ENCODE data around the gene ZFAND3. TPM values are rescaled to one million over a fixed set of nuclear protein-coding genes. Genes with fewer than 3 reads are reported as not detected.

The ZFAND3 gene
- total RNA-seq, 1 donor from 2014 or later: 131 TPM

GRCh38 chr6:38114976-38115625 is 295.6 kb downstream of the ZFAND3 start:
- no peak overlapping the region for H3K4me3 ChIP-seq (ENCODE audit: insufficient read depth, low read depth, low read length)
- H3K4me2 ChIP-seq (ENCODE audit: low read length): no peak overlapping the region
- H3K36me3 ChIP-seq (ENCODE audit: insufficient read depth, low read length): peaks cover 4% of the 10 kb centered on the region
- H3K4me1 ChIP-seq (ENCODE audit: insufficient read depth, low read length): peaks cover 12% of the 10 kb centered on the region
- TF ChIP-seq CTCF (IDR thresholded peaks at IDR 0.05; ENCODE audit: insufficient read depth, low read depth, low read length): no peak
- TF ChIP-seq EZH2 (IDR thresholded peaks at IDR 0.05; ENCODE audit: insufficient read depth, low read length): no peak
- H2AFZ ChIP-seq (ENCODE audit: low read depth, low read length): no peak overlapping the region
- no peak overlapping the region for H3K27ac ChIP-seq (ENCODE audit: low read depth, low read length)
- no peaks in the 10 kb centered on the region for H3K9me3 Mint-ChIP-seq (ENCODE audit: unreplicated experiment)
- H3K4me1 Mint-ChIP-seq (ENCODE audit: low read depth, unreplicated experiment): peaks cover 26% of the 10 kb centered on the region
- H3K4me3 Mint-ChIP-seq (ENCODE audit: unreplicated experiment): no peak overlapping the region
- H4K20me1 ChIP-seq (ENCODE audit: insufficient read depth, low read length): peaks cover 94% of the 10 kb centered on the region
- peaks cover 20% of the 10 kb centered on the region for H3K79me2 ChIP-seq (ENCODE audit: insufficient read depth, low read length)
- peak overlapping the region; percentile 67 for H3K27ac Mint-ChIP-seq (ENCODE audit: unreplicated experiment)
- H3K9me3 ChIP-seq (ENCODE audit: insufficient read depth, low read depth, low read length): no peaks in the 10 kb centered on the region
- H3K36me3 Mint-ChIP-seq (ENCODE audit: low read depth, unreplicated experiment): peaks cover 14% of the 10 kb centered on the region
- H3K9ac ChIP-seq (ENCODE audit: low read length): no peak overlapping the region
- DNase-seq (ENCODE audit: low read depth) (no peak), FAIRE-seq (no peak)
- no peaks in the 10 kb centered on the region for H3K27me3 ChIP-seq (ENCODE audit: insufficient read depth, low read length)
- H3K27me3 Mint-ChIP-seq (ENCODE audit: low read depth, unreplicated experiment): no peaks in the 10 kb centered on the region

GRCh38 chr6:38115626-38116008 is 296.1 kb downstream of the ZFAND3 start:
- DNase-seq (ENCODE audit: low read depth) (no peak), FAIRE-seq (no peak)
- Mint-ChIP-seq H3K27ac (ENCODE audit: unreplicated experiment) (no peak overlapping the region), H3K9me3 (ENCODE audit: unreplicated experiment) (no peaks in the 10 kb centered on the region), H3K4me1 (ENCODE audit: low read depth, unreplicated experiment) (peaks cover 23% of the 10 kb centered on the region), H3K4me3 (ENCODE audit: unreplicated experiment) (no peak overlapping the region), H3K27me3 (ENCODE audit: low read depth, unreplicated experiment) (no peaks in the 10 kb centered on the region), H3K36me3 (ENCODE audit: low read depth, unreplicated experiment) (peaks cover 14% of the 10 kb centered on the region)
- Histone ChIP-seq H3K36me3 (ENCODE audit: insufficient read depth, low read length) (peaks cover 4% of the 10 kb centered on the region), H3K27ac (ENCODE audit: low read depth, low read length) (no peak overlapping the region), H3K79me2 (ENCODE audit: insufficient read depth, low read length) (peaks cover 20% of the 10 kb centered on the region), H3K4me2 (ENCODE audit: low read length) (no peak overlapping the region), H3K27me3 (ENCODE audit: insufficient read depth, low read length) (no peaks in the 10 kb centered on the region), H3K9me3 (ENCODE audit: insufficient read depth, low read depth, low read length) (no peaks in the 10 kb centered on the region), H2AFZ (ENCODE audit: low read depth, low read length) (no peak overlapping the region), H3K4me3 (ENCODE audit: insufficient read depth, low read depth, low read length) (no peak overlapping the region), H3K4me1 (ENCODE audit: insufficient read depth, low read length) (peaks cover 11% of the 10 kb centered on the region), H3K9ac (ENCODE audit: low read length) (no peak overlapping the region), H4K20me1 (ENCODE audit: insufficient read depth, low read length) (peaks cover 89% of the 10 kb centered on the region)
- TF ChIP-seq EZH2 (IDR thresholded peaks at IDR 0.05; ENCODE audit: insufficient read depth, low read length) (no peak), CTCF (IDR thresholded peaks at IDR 0.05; ENCODE audit: insufficient read depth, low read depth, low read length) (no peak)

- Mint-ChIP-seq H3K27ac (ENCODE audit: unreplicated experiment) (no peak overlapping the region), H3K4me1 (ENCODE audit: low read depth, unreplicated experiment) (peaks cover 20% of the 10 kb centered on the region), H3K36me3 (ENCODE audit: low read depth, unreplicated experiment) (peaks cover 14% of the 10 kb centered on the region), H3K4me3 (ENCODE audit: unreplicated experiment) (no peak overlapping the region), H3K27me3 (ENCODE audit: low read depth, unreplicated experiment) (no peaks in the 10 kb centered on the region), H3K9me3 (ENCODE audit: unreplicated experiment) (no peaks in the 10 kb centered on the region)
- H3K79me2 ChIP-seq (ENCODE audit: insufficient read depth, low read length): peaks cover 20% of the 10 kb centered on the region
- peaks cover 4% of the 10 kb centered on the region for H3K36me3 ChIP-seq (ENCODE audit: insufficient read depth, low read length)
- no peak for DNase-seq (ENCODE audit: low read depth)
- no peak for TF ChIP-seq EZH2 (IDR thresholded peaks at IDR 0.05; ENCODE audit: insufficient read depth, low read length)
- TF ChIP-seq CTCF (IDR thresholded peaks at IDR 0.05; ENCODE audit: insufficient read depth, low read depth, low read length): no peak
- no peaks in the 10 kb centered on the region for H3K9me3 ChIP-seq (ENCODE audit: insufficient read depth, low read depth, low read length)
- no peak overlapping the region for H3K4me2 ChIP-seq (ENCODE audit: low read length)
- no peak overlapping the region for H3K4me3 ChIP-seq (ENCODE audit: insufficient read depth, low read depth, low read length)
- H2AFZ ChIP-seq (ENCODE audit: low read depth, low read length): no peak overlapping the region
- H3K4me1 ChIP-seq (ENCODE audit: insufficient read depth, low read length): peaks cover 9% of the 10 kb centered on the region
- no peak overlapping the region for H3K9ac ChIP-seq (ENCODE audit: low read length)
- no peak for FAIRE-seq
- peaks cover 87% of the 10 kb centered on the region for H4K20me1 ChIP-seq (ENCODE audit: insufficient read depth, low read length)
- no peaks in the 10 kb centered on the region for H3K27me3 ChIP-seq (ENCODE audit: insufficient read depth, low read length)
- no peak overlapping the region for H3K27ac ChIP-seq (ENCODE audit: low read depth, low read length)
These were observed 296.7 kb downstream of the ZFAND3 start for GRCh38 chr6:38116248-38116647.

Measured in astrocyte (in vitro differentiated cells and primary cell).